BLaER1 treated with 17β-estradiol and CSF1 and Interleukin-3, amounts not matched to agents 10 nM and 100 nM (cell line): ENCODE results near the gene MOCS1.

Source experiments
- H3K27ac ChIP-seq, 11 experiments: shearing (Covaris generic); formaldehyde crosslinking; 2 replicates each; pipeline ENCODE4 v1.8.1; 2022
- H3K27me3 ChIP-seq, 11 experiments: shearing (Covaris generic); formaldehyde crosslinking; 2 replicates each; pipeline ENCODE4 v1.8.1; 2022
- H3K36me3 ChIP-seq, 11 experiments: shearing (Covaris generic); formaldehyde crosslinking; 2 replicates each; pipeline ENCODE4 v1.8.1; 2022
- H3K4me1 ChIP-seq, 10 experiments: shearing (Covaris generic); formaldehyde crosslinking; 2 replicates each; pipeline ENCODE4 v1.8.1; 2022
- H3K4me2 ChIP-seq, 11 experiments: shearing (Covaris generic); formaldehyde crosslinking; 2 replicates each; pipeline ENCODE4 v1.8.1; 2022
- H3K4me3 ChIP-seq, 10 experiments: shearing (Covaris generic); formaldehyde crosslinking; 2 replicates each; pipeline ENCODE4 v1.8.1; 2022
- H3K9ac ChIP-seq, 11 experiments: shearing (Covaris generic); formaldehyde crosslinking; 2 replicates each; pipeline ENCODE4 v1.8.1; 2022
- H3K9me3 ChIP-seq, 11 experiments: shearing (Covaris generic); formaldehyde crosslinking; replicated peaks in 1 of 11; 2 replicates each; pipeline ENCODE4 v1.8.1; 2022
- H4K20me1 ChIP-seq, 11 experiments: shearing (Covaris generic); formaldehyde crosslinking; 2 replicates each; pipeline ENCODE4 v1.8.1; 2022
- Cebpa-rat ChIP-seq, 11 experiments: shearing (Covaris generic); IDR thresholded peaks; 2 replicates each; pipeline ENCODE4 v1.8.1; 2022

The MOCS1 gene

GRCh38 chr6:39887692-39888450 lies 46.4 kb downstream of the MOCS1 start:
- Histone ChIP-seq H4K20me1 (no peaks in the 10 kb centered on the region), H3K27ac (no peak overlapping the region), H3K4me3 (no peak overlapping the region)

GRCh38 chr6:39886871-39887270 lies 47.4 kb downstream of the MOCS1 start:
- TF ChIP-seq Cebpa-rat (IDR thresholded peaks at IDR 0.05) = no peak

More at GRCh38 chr6:39887692-39888450, 46.4 kb downstream of the MOCS1 start:
- Histone ChIP-seq H3K4me2 (peak overlapping the region in 10 of 11 experiments; percentile 8 to 64 (median 43); a peak in 19 of 22 replicates), H3K4me1 (peaks cover 6 to 9% (median 8%) of the 10 kb centered on the region in 10 experiments; a peak in 16 of 20 replicates), H3K27me3 (no peaks in the 10 kb centered on the region), H3K9me3 (no peaks in the 10 kb centered on the region), H3K36me3 (no peaks in the 10 kb centered on the region), H3K9ac (no peak overlapping the region)
- no peak for TF ChIP-seq Cebpa-rat (IDR thresholded peaks at IDR 0.05)

GRCh38 chr6:39885691-39886090 lies 48.6 kb downstream of the MOCS1 start:
- H3K4me3 ChIP-seq = no peak overlapping the region
- H3K4me1 ChIP-seq = peaks cover 6 to 9% (median 8%) of the 10 kb centered on the region in 10 experiments; a peak in 16 of 20 replicates
- no peaks in the 10 kb centered on the region for H3K36me3 ChIP-seq
- H3K27ac ChIP-seq = no peak overlapping the region
- no peaks in the 10 kb centered on the region for H4K20me1 ChIP-seq
- no peaks in the 10 kb centered on the region for H3K9me3 ChIP-seq
- H3K27me3 ChIP-seq = no peaks in the 10 kb centered on the region
- TF ChIP-seq Cebpa-rat (IDR thresholded peaks at IDR 0.05) = no peak
- H3K9ac ChIP-seq = no peak overlapping the region
- no peak overlapping the region for H3K4me2 ChIP-seq

More at GRCh38 chr6:39886871-39887270, 47.4 kb downstream of the MOCS1 start:
- Histone ChIP-seq H3K9ac (no peak overlapping the region), H3K4me3 (no peak overlapping the region), H3K9me3 (no peaks in the 10 kb centered on the region), H4K20me1 (no peaks in the 10 kb centered on the region), H3K27me3 (no peaks in the 10 kb centered on the region), H3K4me2 (peak overlapping the region in 2 of 11 experiments; percentile 52 to 59; a peak in 1 of 22 replicates), H3K27ac (no peak overlapping the region), H3K36me3 (no peaks in the 10 kb centered on the region), H3K4me1 (peaks cover 6 to 9% (median 8%) of the 10 kb centered on the region in 10 experiments; a peak in 16 of 20 replicates)

- no peak for TF ChIP-seq Cebpa-rat (IDR thresholded peaks at IDR 0.05)
- Histone ChIP-seq H3K9me3 (no peaks in the 10 kb centered on the region), H3K27me3 (no peaks in the 10 kb centered on the region), H3K4me2 (no peak overlapping the region), H3K36me3 (no peaks in the 10 kb centered on the region), H3K9ac (no peak overlapping the region), H3K4me3 (no peak overlapping the region), H4K20me1 (no peaks in the 10 kb centered on the region), H3K27ac (no peak overlapping the region), H3K4me1 (peaks cover 6 to 9% (median 8%) of the 10 kb centered on the region in 10 experiments; a peak in 16 of 20 replicates)
These were observed 49.6 kb downstream of the MOCS1 start for GRCh38 chr6:39884696-39885095.

- no peaks in the 10 kb centered on the region for H3K9me3 ChIP-seq
- no peak overlapping the region for H3K9ac ChIP-seq
- no peak overlapping the region for H3K27ac ChIP-seq
- peaks cover under 1 to 4% (median 3%) of the 10 kb centered on the region in 10 experiments; a peak in 16 of 20 replicates for H3K4me1 ChIP-seq
- no peaks in the 10 kb centered on the region for H3K36me3 ChIP-seq
- H3K4me3 ChIP-seq = no peak overlapping the region
- no peaks in the 10 kb centered on the region for H3K27me3 ChIP-seq
- TF ChIP-seq Cebpa-rat (IDR thresholded peaks at IDR 0.05) = no peak
- no peaks in the 10 kb centered on the region for H4K20me1 ChIP-seq
- H3K4me2 ChIP-seq = no peak overlapping the region
These were observed 51.7 kb downstream of the MOCS1 start for GRCh38 chr6:39882531-39882899.

GRCh38 chr6:39881851-39882530 lies 52.3 kb downstream of the MOCS1 start:
- no peak overlapping the region for H3K9ac ChIP-seq
- H3K9me3 ChIP-seq = no peaks in the 10 kb centered on the region
- no peak overlapping the region for H3K27ac ChIP-seq
- H4K20me1 ChIP-seq = no peaks in the 10 kb centered on the region
- H3K4me1 ChIP-seq = no peaks in the 10 kb centered on the region
- no peaks in the 10 kb centered on the region for H3K27me3 ChIP-seq
- no peaks in the 10 kb centered on the region for H3K36me3 ChIP-seq
- no peak for TF ChIP-seq Cebpa-rat (IDR thresholded peaks at IDR 0.05)
- no peak overlapping the region for H3K4me3 ChIP-seq
- no peak overlapping the region for H3K4me2 ChIP-seq

- Histone ChIP-seq H4K20me1 (no peaks in the 10 kb centered on the region), H3K4me2 (no peak overlapping the region), H3K27me3 (no peaks in the 10 kb centered on the region), H3K36me3 (no peaks in the 10 kb centered on the region), H3K27ac (no peak overlapping the region), H3K9me3 (no peaks in the 10 kb centered on the region), H3K9ac (no peak overlapping the region), H3K4me1 (no peaks in the 10 kb centered on the region), H3K4me3 (no peak overlapping the region)
- TF ChIP-seq Cebpa-rat (IDR thresholded peaks at IDR 0.05) = no peak
These were observed 53.7 kb downstream of the MOCS1 start for GRCh38 chr6:39880594-39880993.

GRCh38 chr6:39879535-39879934 lies 54.7 kb downstream of the MOCS1 start:
- TF ChIP-seq Cebpa-rat (IDR thresholded peaks at IDR 0.05) = no peak
- Histone ChIP-seq H3K9ac (no peak overlapping the region), H3K27ac (no peak overlapping the region)

GRCh38 chr6:39876826-39877225 lies 57.4 kb downstream of the MOCS1 start:
- H4K20me1 ChIP-seq = no peaks in the 10 kb centered on the region
- H3K27ac ChIP-seq = no peak overlapping the region
- H3K4me1 ChIP-seq = no peaks in the 10 kb centered on the region
- TF ChIP-seq Cebpa-rat (IDR thresholded peaks at IDR 0.05) = no peak
- H3K9me3 ChIP-seq = no peaks in the 10 kb centered on the region
- no peak overlapping the region for H3K4me2 ChIP-seq
- H3K4me3 ChIP-seq = no peak overlapping the region
- H3K27me3 ChIP-seq = no peaks in the 10 kb centered on the region
- H3K9ac ChIP-seq = no peak overlapping the region
- H3K36me3 ChIP-seq = no peaks in the 10 kb centered on the region

More at GRCh38 chr6:39879535-39879934, 54.7 kb downstream of the MOCS1 start:
- Histone ChIP-seq H3K4me2 (no peak overlapping the region), H3K27me3 (no peaks in the 10 kb centered on the region), H3K4me1 (no peaks in the 10 kb centered on the region), H3K9me3 (no peaks in the 10 kb centered on the region), H3K4me3 (no peak overlapping the region), H3K36me3 (no peaks in the 10 kb centered on the region), H4K20me1 (no peaks in the 10 kb centered on the region)
